ENCODE measurements around the gene TMEM245.

TMEM245 gene

GRCh38 chr9:109149722-109150121 lies 30.0 kb upstream of the TMEM245 start:
- no peak for TF ChIP-seq CTCF (IDR thresholded peaks at IDR 0.05; ENCODE audit: low read depth, low read length)
- no peak for DNase-seq (ENCODE audit: extremely low read depth, low read depth)

GRCh38 chr9:109149089-109149488 lies 29.3 kb upstream of the TMEM245 start:
- DNase-seq (ENCODE audit: extremely low read depth, low read depth), result no peak
- no peak for TF ChIP-seq CTCF (IDR thresholded peaks at IDR 0.05; ENCODE audit: low read depth, low read length)

GRCh38 chr9:109145051-109145450 lies 25.3 kb upstream of the TMEM245 start:
- DNase-seq (ENCODE audit: extremely low read depth, low read depth), result no peak
- no peak for TF ChIP-seq CTCF (IDR thresholded peaks at IDR 0.05; ENCODE audit: low read depth, low read length)

- TF ChIP-seq CTCF (IDR thresholded peaks at IDR 0.05; ENCODE audit: low read depth, low read length), result peak; percentile 14
- DNase-seq (ENCODE audit: extremely low read depth, low read depth), result no peak
Measured at GRCh38 chr9:109143881-109144562, 24.3 kb upstream of the TMEM245 start.

- no peak for TF ChIP-seq CTCF (IDR thresholded peaks at IDR 0.05; ENCODE audit: low read depth, low read length)
- DNase-seq (ENCODE audit: extremely low read depth, low read depth), result no peak
Measured at GRCh38 chr9:109141375-109141774, 21.6 kb upstream of the TMEM245 start.

GRCh38 chr9:109139851-109140250 lies 20.1 kb upstream of the TMEM245 start:
- DNase-seq (ENCODE audit: extremely low read depth, low read depth), result no peak
- TF ChIP-seq CTCF (IDR thresholded peaks at IDR 0.05; ENCODE audit: low read depth, low read length), result no peak

GRCh38 chr9:109138421-109138820 lies 18.7 kb upstream of the TMEM245 start:
- DNase-seq (ENCODE audit: extremely low read depth, low read depth), result no peak
- TF ChIP-seq CTCF (IDR thresholded peaks at IDR 0.05; ENCODE audit: low read depth, low read length), result no peak

All from AG09319 (cell line).